HG03064 (cell line): Measurements from ENCODE around the gene HRH4.

Experiments
- ATAC-seq: cut with Tn5 transposase; IDR thresholded peaks from one replicate; pipeline ENCODE4 v1.9.1; 2021; ENCODE audit warnings: low read depth; ENCODE audit not compliant: unreplicated experiment

HRH4 gene, protein sequence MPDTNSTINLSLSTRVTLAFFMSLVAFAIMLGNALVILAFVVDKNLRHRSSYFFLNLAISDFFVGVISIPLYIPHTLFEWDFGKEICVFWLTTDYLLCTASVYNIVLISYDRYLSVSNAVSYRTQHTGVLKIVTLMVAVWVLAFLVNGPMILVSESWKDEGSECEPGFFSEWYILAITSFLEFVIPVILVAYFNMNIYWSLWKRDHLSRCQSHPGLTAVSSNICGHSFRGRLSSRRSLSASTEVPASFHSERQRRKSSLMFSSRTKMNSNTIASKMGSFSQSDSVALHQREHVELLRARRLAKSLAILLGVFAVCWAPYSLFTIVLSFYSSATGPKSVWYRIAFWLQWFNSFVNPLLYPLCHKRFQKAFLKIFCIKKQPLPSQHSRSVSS

DNA sequence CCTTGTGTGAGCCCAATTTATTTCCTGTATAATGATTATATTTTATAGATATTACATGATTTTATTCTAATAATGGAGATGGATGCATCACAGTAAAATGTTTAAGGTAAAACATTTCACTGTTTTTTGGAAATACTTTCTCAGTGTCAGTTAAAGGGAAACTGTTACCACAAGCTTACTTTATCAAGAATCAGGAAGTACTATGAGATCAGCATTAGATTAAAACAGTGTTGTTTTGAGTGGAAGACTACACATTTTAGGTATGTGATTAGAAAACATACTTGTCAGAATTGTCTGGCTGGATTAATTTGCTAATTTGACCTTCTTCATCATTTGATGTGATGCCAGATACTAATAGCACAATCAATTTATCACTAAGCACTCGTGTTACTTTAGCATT is at the start of gene HRH4:
Gene HRH4, plus strand, starts transcription at position 250 of the 400 bp plus-strand sequence. Its CDS starts 92 bp downstream, at position 342.
- ATAC-seq, result no peak

DNA sequence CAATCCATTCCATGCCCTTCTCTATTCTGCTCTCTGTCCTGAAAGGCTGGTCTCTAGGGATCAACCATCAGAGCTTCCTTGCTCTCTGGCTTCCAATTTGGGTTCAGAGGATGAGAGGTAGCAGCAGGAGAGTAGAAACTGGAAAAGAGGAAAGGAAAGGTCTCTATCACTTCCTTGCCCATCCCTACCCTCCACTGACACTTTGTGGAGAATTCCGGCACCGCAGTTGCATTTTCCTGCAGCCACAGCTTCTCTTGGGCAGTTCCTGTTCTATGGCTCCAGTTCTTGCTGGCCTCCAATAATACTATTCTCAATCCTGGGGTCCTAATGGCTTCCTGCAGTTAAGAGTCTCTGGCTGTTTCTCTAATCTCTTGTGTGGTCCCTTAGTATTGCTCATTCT is 47.3 kb upstream of the HRH4 start:
- no peak for ATAC-seq

DNA sequence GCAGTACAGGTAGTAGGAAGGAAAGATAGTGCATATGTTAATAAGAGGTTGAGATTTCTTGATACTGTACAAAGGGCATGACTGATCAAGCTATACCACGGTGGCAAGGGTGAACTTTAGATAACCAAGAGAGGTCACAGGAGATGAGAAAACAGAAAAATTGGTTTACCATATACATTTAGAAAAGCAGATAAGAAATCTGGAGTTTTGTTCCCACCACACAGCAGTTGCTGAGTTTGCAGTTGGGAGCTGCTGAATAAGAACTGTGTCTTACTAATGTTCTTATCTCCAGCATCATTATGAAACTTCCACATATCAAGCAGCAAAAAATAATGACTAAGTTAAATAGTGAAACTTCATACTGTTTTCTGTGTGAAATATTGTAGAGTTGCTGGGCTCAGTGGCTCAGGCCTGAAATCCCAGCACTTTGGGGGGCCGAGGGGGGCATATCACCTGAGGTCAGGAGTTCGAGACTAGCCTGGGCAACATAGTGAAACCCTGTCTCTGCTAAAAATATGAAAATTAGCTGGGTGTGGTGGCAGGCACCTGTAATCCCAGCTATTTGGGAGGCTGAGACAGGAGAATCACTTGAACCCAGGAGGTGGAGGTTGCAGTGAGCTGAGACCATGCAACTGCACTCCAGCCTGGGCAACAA is 46.0 kb upstream of the HRH4 start:
- ATAC-seq, result no peak

DNA sequence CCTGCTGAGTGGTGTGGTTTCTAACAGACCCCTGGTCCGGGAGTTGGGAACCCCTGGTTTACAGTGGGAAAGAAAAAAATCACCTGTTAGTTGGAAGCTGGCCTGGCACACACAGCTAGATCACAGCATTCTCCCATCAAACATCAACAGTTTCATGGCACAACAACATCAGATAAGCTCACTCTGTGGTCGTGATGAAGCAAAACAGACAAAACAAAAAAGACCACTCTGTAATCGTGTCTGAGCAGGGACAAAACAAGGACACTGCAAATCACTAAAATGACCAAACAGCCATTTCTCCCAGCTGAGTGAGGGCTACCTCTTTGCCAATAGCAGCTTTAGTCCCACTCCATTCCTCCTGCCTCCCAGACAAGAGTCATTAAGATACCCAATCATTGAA is 43.0 kb upstream of the HRH4 start:
- no peak for ATAC-seq

DNA sequence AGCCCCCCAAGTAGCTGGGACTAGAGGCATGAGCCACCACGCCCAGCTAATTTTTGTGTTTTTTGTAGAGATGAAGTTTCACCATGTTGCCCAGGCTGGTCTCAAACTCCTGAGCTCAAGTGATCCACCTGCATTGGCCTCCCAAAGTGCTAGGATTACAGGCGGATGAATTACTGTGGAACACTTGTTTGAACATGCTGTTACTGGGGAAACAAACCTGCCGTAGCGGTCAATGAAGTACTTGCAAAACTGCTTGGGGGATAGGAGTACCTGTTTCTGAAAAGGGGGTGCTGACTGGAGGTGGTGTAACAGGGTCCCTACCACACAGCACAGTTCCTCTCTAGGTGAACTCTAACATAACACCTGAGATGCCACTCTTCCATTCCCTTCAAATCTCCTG is 39.9 kb upstream of the HRH4 start:
- ATAC-seq, result no peak

DNA sequence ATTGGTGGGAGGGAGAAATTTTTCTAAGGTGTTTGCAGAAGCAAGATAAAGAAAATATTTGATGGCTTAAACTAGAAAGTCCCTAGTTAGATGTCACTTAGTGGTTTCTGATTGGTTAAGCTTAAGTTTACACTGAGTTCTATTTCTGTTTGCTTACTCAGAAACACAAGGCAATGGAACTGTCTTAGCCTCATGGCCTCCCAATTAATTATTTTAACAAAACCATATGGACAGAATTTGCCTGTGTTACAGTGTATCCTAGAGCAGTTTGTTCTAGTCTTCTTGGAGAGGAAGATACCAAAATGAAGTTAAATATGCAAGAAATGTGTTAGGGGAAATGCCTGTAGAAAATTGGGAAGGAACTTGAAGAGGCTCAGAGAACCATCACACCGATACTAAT is 38.6 kb upstream of the HRH4 start:
- no peak for ATAC-seq

DNA sequence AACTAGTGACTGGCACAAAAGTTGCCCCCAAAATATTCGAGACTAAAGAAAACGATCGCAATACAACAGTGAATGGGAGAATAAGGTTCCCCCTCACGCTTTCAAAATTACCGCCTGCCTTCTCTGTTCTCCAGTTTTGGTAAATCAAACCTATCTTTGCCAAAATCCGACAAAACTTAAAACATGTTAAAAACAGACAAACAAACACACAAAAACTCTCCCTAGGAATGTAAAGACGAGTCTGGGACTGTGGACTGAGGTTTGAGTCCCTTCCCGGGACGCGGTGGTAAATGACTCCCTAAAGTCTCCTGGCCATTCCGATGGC is 34.4 kb upstream of the HRH4 start:
- ATAC-seq, result no peak

DNA sequence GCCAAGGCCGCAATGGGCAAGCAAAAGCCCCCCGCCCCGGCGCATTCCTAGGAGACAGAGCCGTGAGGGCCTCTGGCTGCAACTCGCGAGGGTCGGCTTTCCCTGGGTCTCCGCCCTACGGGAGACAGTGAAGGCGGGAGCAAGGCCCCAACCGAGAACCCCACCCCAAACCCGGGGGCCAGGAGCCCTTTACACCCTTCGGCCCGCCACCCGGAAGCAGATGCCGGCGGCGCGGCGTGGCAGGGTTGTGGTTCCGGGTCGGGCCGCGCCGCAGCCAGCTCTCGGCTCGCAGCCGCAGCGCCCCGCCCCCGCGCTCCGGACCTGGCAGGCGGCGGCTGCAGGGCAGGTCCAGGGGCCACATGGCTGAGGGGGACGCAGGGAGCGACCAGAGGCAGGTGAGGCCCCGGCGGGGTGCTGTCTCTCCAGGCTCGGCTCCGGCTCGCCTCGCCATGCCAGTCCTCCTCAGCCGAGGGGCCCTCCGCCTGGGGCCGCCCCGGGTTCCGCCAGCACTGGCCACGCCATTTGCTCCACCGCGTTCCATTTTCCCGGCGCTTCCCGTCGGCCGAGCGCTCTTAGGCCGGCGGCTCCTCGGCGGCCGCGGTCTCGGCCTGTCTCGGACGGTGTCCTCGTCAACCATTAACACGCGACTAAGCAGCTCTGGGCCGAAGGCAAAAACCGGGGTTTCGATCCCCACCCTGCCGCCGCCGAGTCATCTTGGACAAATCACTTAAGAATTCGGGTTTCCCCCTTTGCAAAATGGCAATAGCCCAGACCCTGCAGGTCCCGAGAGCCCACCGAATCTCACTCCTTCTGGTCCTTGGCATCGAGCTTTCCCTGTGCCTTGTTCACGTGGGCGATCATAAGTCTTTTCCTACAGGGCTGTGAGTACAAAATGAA is 33.8 kb upstream of the HRH4 start, which contains the start of gene IMPACT:
Gene IMPACT, plus strand, starts transcription at position 273 of the 897 bp plus-strand sequence. Its CDS starts 87 bp downstream, at position 360.
- peak; percentile 92 for ATAC-seq

DNA sequence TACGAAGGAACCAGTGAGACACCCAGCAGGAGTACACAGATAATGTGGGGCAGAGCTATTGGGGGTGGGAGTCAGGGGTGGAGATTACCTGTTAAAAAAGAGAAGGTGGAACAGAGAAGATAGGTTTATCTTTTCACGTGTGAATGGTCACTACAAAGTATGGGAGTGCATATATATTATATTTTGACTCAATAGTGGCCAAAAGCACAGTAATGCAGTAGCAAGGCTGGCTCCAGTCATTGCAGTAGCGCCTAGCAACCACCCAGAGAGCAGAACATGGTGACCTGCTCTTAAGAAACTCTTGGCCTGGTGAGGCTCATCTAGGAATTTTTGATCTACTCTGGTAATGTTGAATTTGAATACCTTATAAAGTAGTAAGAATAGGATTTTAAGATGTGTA is 33.0 kb upstream of the HRH4 start:
- ATAC-seq, result no peak

DNA sequence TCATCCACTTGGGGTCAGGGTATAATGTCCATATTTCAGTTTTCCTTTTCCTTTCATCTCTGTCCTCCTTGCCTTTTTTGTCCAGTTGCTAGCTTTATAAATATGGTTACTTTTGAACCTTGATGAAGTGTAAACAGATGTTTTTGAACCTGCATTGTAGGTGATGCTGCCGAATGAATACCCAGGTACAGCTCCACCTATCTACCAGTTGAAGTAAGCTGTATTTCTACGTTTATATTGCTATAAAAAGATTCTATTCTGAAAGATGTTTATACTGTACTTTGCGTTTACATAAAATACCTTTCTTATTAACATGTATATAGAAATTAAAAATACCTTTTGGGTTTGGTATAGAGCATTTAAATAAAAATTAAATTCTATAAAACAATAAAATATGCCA is 31.7 kb upstream of the HRH4 start:
- no peak for ATAC-seq

DNA sequence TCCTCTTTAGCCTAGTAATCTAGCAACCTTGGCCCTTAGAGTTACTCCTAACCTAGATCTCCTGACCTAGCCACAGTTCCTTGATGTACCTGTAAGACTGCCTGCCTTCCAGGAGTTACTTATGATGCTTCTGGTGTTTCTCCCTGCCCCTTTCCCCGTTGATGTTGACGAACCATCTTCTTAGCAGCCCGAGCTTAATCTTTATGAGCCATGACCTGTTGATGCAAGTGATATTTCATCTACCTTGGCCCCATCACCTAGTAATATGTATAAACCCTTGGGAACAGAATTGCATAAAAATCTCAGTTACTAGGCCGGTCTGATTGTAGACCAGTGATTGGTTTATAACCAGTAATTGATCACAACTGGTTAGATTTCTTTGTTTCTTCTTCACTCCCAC is 31.2 kb upstream of the HRH4 start:
- no peak for ATAC-seq

DNA sequence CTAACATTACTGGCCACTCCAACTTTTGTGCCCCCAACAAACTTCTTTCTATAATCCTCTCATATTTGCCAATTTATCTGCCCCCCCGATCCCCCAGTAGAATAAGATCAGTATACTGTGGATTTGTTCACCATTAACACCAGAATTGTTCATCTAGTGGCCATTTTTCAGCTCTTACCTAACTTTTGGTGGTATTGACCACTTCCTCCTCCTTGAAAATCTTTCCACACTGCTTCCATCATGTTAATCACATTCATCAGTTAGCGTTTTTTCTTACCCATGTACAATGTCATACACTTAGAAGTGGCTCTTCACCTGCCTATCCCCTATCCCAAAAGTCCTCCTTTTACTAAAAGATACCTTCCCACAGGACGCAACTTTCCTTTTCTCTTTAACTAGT is 27.8 kb upstream of the HRH4 start:
- ATAC-seq, result no peak

DNA sequence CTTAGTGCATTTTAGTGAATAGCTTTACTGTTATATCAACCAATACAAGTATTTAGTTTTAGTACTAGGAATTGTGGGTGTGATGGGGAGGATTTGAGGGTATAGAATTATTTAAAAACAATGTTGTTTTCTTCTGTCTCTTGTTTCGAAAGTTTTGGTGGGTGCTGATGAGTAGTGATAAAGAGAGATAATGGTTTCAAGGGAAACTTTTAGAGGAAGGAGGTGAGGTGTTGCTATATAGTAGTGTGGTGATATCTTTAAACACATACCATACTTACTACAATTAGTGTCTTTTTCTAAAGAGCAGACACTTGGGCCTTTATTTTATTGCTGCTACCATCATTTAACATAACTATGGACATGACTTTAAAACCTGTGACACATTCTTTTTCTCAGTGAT is 23.5 kb upstream of the HRH4 start:
- ATAC-seq, result no peak

DNA sequence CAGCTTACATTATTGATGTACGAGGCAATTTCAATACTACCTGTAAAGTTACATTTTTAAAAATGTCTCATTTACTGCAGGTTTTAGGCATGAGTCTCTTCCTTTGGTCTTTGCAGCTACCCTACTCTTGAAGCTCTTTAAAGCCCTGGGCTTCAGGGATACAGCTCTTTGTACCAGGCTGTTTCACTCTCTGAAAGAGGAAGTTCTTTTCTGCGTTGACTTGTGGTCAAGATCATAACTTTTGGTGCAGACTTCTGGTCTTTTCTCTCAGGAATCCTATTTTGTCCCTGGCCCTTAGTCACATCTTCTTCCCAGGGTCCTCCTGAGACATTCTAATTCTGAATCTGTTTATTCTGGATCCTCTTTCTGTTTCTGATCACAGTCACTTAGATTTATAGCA is 16.6 kb upstream of the HRH4 start:
- ATAC-seq, result no peak

DNA sequence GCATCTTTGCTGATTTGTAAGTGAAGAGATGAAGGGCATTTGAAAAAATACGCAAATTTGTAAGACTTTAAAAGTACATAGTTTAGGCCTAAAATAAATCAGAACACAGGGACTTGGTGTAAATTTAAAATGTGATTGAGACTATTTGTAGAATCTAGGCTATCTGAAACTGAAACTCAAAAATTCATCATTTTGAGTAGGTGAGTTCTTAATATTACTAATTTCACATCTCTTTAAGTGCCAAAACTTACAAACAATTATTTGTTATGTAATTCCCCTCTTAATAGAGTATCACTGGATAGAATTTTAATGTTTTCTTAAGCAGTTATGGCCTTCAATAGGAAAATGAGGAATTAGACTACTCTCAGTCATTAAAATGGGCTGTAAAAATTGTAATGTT is 14.0 kb upstream of the HRH4 start:
- ATAC-seq, result no peak

DNA sequence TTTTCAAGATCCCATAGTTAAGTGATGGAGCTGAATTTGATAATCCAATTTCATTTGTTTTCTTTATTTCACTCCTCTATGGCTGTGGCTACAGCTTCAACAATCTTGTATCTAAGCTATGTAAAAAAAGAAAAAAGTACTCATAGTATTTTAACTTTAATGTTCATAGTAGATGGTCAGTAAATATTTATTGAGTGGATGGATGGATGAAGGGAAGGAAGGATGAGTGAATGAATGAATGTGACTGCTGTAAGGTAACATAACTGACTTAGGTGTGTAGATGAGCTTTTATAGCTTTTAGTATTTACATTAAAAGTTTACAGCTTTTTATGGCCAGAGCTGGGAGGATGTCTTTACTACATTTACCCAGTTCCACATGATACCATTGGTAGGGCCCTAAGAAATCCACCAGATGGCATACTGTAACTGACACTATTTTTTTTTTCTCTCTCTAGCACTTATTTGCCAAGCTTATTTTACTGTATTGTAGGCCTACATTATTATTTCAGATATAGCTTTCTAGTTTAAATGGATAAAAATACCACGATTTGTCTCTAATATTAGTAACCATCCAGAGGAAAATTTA is 13.4 kb upstream of the HRH4 start:
- no peak for ATAC-seq

DNA sequence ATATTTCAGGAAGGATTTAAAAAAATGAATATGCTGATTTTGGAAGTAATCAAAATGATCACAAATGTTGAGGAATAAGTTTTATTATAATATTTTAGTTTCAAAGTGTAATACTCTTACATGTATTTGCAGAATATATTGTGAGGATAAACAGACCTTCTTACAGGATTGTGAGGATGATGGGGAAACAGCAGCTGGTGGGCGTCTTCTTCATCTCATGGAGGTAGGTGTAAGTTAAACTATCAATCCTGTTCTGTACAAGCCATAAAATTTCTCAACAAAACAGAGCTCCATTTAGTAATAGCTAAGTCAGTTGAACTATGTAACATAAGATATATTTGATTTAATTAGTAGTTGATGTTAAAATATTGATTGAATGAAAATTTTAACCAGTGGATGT is 12.5 kb upstream of the HRH4 start:
- ATAC-seq, result no peak

DNA sequence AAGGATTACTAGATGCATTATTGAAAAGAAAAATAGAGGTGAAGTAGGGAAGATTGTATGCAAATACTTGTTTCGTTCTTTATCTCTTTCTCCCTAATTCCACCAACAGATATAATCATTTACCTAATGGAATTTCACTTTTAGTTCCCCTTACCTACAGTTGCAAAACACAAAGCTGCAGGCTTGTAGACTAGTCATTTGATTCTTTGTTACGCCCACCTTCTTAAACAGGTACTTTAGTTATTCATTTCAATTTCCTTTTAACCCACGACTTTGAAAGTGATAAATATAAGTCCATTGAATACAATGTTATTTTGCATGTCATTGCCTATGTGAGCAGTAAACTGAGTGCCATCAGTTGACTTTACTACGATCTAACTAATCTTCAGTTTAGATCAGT is 3.9 kb upstream of the HRH4 start:
- no peak for ATAC-seq

DNA sequence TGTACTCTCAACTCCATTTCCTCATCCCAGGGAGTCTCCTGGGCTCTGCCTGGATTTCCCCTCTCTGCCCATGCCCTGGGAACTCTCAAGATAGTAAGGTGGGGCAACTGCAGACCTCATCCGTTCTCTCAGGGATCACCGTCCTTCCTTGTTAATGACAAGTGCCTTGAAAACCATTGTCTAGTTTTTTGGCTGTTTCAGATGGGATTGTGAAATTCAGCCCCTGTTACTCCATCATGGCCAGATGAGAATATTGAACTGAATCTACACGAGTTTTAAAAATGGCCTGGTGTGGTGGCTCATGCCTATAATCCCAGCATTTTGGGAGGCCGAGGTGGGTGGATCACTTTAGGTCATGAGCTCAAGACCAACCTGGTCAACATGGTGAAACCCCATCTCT is 665 bp upstream of the HRH4 start:
- ATAC-seq, result no peak

DNA sequence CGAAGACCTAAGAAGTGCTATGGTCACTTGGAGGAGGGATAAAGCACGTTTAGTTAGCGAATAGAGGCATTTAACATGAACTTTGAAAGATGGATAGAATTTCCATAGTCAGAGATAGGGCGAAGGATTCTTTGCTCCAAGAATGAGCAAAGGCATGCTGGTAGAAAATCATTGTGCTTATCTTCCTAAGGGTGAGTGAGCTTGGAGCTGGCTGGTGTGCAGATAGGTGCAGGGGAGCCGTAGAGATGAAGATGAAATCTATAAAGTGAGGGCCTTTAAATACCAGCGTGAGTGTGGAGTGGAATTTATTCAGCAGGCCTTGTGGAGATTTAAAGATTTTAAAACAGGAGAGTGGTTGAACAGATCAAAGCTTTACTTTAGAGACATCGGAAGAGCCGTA is 1.6 kb downstream of the HRH4 start:
- ATAC-seq, result no peak
